HG03064 (cell line): Measurements from ENCODE around the gene LTBP1.
"Not testable (repeated sequence)": the region's sequence is repeated elsewhere in the genome, so short reads cannot be mapped to it uniquely, and the experiment has no call there.

ENCODE experiments used
- ATAC-seq: cut with Tn5 transposase; IDR thresholded peaks from one replicate; pipeline ENCODE4 v1.9.1; 2021; ENCODE audit warnings: low read depth; ENCODE audit not compliant: unreplicated experiment

LTBP1 gene

DNA sequence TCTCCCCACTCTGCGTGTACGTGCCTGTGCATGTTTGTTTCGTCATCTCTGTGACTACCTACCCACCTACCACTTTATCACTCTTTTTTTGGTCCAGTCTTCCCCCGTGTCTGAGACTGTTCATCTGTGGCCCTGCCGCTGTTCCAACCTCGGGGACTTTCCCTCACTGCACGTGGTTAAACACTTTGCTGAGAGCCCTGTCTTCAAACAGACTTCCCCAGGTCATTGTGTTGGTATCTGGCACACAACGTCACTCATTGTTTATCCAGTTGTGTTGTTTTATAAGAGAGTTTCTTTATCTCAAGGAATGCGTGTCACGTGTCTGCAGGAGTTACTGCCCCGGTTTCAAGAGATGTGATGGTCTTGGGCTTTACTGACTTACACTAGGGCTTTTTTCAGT, 267.7 kb downstream of the LTBP1 start:
- ATAC-seq = no peak

DNA sequence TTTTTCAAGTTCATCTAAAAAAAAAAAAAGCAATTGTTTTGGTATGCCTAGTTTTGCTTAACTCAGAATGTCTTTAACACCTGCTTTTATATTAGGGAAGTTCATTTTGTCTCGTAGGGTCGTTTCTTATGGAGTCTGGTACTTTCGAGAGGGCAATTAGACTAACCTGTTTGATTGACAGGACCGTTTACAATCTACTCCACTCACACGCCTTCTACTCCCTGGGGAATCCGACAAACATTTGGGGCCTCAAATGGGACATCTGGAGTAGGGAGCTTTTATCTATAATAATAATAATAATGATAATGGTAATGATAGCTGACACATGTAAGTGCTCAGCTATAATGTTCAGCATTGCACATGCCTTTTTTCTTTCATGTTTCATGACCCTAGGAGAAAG, 268.1 kb downstream of the LTBP1 start:
- no peak for ATAC-seq

DNA sequence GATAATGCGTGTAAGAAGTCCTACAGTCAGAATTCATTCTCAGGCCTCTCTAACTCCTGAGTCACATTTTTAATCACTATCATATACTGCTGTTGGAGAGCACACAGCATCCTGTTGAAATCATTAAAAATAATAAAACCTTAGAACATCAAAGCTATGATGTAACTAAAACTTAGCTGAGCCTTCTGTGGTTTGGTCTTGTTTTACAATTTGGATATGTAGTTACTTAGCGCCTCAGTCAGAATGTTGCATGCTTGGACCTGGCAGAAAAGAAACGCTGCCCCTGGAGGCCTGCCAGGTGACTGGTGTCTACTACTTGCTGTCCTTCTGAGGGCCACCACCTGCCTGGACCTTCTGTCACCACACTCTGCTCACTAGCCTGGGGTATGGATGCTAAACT, 268.5 kb downstream of the LTBP1 start:
- no peak for ATAC-seq

DNA sequence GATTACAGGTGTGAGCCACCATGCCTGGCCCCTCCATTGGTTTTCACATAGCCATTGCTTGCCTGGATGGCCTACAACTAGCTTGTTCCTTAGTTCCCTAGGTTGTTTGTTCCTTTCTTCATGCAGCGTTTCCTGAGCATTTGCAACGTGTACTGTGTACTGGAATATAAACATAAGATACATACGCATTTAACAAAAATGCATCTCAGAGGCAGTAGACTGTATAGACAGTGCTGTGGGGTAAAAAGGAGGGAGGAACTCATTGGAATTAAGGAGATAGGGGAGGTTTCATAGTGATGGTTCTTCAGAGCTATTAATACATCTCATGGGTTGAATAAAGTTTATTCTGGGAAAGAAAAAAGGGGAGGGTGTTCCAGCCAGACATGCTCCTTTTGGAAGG, 269.2 kb downstream of the LTBP1 start:
- no peak for ATAC-seq

DNA sequence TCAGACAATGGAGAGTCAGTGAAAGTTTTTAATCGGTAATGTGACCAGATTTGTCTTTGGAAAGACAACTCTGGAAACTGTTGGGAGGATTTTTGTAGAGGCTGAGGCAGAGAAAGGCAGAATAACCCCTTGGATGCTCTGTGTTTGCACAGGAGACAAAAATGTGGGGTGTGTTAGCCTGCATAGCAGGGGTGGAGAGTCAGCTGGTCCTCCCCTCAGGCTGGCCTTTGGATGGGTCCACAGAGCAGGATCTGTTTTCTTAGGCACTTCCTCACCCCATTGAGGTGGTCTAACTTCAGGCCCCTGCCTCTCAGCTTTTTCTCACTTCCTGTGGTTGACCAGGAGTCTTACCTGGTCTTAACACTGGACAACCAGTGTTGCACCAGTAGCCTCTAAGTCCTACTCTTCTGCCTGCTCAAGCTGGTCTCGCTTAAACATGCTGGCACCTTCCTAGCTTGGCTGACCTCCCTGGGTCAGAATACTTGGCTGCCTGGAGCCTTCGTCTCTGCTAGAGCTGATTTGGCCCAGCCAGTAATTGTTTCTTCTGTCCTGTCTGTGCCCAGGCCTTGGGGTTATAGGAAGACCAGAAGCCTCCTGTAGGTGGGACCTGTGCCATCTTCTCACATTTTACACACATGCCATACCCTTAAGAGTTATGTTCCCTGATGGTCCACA, 269.9 kb downstream of the LTBP1 start:
- no peak for ATAC-seq

DNA sequence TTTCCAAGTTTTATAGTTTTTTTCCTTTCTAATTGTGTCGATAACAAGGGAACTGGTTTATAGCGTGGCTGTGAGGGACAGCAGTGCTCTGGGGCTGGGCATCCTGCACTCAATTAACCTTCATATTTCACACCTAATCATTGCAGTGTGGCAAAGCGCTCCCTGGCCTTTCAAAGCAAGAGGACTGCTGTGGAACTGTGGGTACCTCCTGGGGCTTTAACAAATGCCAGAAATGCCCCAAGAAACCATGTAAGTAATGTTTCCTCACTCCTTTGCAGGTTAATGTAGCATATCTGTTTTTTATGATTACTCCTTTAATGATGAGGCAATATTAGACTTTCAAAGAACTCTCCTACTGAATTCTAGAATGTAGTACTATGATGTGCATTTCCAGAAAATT, 270.7 kb downstream of the LTBP1 start:
- ATAC-seq = no peak

DNA sequence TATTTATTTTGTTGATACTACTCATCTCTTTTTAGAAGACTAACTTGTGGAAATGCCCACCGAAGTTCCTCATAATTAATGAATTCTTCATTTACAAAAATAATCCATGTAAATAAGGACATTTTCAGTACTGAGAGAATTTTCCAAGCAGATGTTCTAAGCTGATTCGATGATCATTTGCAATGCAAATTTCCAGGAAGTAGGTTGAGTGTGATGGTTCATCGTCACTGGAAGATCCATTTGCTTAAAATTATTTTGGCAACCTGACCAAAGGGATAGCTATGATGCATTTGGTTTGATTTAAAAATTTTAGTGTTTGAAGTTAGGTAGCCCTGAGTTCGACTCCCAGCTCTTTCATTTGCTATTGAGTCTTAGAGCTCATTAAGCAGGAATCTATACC, 272.4 kb downstream of the LTBP1 start:
- no peak for ATAC-seq

DNA sequence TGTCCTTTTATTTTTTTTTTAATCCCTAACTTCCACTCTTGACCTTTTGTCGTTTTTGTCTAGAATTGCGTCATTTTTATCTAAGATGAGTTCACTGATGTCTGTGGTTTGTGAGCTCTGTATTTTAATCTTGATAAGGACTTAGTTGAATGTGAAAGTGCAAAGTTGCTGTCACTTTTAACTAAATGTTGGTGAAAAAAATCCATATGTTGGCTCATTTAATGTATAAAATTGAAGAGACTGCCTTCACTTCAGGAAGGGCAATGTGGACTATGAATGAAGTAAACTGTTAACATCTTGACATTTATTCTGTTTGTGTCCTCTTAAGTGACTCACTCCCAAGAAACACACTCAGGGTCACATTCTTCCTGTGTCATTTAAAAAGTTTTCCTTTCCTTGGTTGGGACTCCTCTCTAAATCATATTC, 273.1 kb downstream of the LTBP1 start:
- ATAC-seq = no peak

DNA sequence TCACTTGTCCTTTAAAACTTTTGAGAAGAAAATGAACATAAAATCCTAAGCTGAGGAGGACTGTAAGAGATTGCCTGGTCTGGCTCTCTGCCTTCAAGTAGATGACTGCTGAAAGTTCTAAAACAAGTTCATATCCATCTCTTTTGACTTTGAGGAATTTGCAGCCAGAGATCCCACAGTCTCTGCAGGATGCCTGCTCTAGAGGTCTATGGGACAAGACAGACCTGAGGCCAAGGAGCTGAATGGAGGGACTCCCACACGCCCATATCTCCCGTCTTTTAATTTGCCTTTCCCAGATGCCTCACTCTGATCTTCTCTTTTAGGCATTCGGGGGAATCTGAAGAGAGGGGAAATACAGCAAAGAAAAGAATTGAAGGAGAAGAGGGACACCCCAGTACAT, 273.8 kb downstream of the LTBP1 start:
- no peak for ATAC-seq

DNA sequence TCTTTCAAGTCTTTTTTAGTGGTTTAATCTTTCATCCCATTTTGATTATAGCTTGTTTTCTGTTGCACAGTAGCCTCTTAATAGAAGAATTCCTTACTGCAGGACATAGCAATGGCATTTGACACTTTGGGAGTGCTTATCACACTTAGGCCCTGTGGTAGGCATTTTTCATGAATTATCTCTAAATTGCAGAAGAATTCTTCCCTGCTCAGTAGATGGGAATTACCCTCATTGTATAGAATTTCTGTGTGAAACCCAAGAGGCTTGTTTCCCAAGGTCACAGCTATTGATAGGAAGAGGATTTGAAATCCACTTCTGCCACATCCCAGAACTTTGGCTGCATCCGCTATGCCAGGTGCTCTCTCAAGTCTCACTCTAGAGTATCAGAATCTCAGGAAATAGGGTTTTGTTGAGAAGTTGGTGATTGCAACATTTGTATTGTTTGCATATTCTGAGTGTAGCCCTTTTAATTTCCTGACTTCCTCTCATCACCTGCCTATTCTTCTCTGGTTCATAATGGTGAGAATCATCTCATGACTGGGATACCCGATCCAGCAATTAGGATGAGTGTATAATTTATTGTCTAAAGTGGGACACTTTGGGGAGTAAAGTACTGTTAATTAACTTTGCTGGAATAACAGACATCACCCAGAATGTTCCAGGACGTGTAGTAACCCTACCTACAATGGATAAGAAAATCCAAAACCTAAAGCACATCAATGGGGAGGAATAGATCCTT, 274.5 kb downstream of the LTBP1 start:
- no peak for ATAC-seq

DNA sequence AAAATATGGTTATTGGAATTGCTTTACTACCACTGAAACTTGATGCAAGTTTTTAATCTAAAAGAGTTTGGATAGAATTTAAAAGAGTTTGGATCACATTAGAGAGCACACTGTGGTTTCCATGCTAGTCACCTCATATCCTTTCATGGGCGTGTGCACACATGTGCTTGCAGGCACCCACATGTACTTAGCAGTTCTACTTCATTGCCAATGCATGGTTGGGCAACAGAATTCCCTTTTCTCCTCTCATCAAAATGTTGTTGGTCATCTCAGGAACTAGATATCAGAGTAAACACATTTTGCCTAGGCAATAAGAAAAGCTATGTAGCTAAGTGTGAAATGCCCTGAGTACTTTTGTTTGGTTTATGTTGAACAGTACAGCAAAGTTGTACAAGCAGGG, 275.6 kb downstream of the LTBP1 start:
- ATAC-seq = no peak

DNA sequence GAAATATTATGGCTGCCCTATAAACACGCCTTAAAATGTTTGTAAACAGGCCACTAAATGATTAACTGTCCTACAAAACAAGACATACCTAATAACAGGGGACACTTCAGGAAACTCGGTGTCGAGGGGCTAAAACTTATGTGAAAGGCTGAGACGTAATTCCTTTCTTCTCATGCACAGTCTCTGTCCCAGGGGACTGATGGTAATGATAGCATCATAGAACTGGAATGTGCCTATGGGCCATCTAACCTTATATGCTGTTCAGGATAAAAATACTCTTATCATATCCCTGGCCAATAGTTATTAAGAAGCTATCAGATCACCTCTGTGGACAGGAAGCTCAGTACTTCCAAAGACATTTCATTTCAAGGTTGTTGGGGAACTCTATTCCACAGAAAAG, 277.1 kb downstream of the LTBP1 start:
- no peak for ATAC-seq

DNA sequence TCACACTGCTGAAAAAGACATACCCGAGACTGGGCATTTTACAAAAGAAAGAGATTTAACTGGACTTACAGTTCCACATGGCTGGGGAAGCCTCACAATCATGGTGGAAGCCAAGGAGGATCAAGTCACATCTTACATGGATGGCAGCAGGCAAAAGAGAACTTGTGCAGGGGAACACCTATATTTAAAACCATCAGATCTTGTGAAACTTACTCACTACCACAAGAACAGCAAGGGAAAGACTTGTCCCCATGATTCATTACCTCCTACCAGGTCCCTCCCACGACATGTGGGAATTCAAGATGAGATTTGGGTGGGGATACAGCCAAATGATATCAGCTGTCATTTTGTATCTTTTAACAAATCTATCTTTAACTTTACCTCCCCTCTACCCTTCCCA, 278.6 kb downstream of the LTBP1 start:
- no peak for ATAC-seq

DNA sequence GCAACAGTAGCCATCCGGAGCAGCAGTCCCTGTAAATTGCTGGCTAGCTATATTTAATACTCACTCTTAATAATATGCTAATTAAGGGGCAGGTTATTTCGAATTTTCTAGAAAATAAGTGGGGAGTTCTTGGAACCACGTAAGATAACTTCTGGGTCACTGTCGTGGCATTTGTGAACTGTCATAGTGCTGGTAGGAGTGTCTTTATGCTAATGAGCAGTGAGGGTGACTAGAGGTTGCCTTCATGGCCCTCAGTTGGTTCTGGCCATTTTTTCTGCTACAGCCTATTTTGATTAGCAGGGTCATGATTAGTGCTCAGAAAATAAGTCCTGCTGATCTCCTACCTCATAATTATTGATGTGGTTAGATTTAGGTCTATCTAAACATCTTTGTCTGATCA, 279.8 kb downstream of the LTBP1 start:
- ATAC-seq = no peak

DNA sequence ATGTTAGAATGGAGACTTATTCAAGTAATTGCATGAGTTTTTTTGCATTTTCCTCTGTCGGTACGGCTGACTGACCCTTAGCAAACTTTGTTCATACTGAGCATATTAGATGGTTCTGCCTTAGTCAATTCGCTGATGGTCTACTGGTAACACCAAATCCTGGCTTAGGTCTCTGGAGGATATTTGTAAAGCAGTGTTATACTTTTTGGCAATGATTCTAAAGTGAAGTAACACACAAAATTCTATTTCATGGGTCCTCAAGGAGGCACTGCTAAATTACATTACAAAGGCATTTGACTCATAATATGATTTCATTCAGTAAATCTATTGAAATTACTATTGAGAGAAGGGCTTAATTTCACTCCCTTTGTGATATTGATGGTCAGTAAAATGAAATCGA, 282.9 kb downstream of the LTBP1 start:
- no peak for ATAC-seq

DNA sequence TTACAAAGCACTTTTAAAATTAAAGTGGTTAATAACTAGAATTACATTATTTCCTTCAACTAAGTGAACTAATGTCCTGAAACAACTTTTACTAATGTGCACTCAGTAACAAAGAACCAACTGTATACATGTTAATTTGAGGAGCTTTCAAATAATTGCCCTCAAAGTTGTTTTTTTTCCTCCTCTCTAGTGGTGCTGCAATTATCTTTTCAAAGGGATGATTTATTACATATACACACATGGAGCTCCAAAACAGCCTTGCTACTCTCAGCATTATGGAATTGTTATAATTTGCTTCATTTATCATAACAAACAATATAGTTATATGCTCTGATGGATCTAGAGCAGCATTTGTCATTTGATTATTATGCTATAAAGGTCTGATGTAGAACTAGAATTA, 283.4 kb downstream of the LTBP1 start:
- ATAC-seq = no peak

DNA sequence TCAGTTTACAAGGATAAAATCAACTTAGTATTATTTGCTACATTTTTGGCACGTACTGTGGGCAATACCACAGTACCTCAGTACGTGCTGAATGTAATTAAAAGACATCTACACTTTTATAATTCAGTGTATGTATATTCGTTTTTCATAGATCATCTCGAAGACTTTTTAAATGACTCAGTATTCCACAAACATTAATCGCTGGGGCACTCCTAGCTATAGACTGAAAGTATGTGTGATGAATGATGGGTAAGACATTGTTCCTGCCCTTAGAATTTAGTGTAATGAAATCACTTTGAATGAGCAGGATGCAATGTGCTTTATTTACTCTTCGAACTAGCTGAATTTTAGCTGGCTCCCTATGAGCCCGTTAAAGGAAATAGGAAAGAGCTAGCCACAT, 284.1 kb downstream of the LTBP1 start:
- no peak for ATAC-seq

DNA sequence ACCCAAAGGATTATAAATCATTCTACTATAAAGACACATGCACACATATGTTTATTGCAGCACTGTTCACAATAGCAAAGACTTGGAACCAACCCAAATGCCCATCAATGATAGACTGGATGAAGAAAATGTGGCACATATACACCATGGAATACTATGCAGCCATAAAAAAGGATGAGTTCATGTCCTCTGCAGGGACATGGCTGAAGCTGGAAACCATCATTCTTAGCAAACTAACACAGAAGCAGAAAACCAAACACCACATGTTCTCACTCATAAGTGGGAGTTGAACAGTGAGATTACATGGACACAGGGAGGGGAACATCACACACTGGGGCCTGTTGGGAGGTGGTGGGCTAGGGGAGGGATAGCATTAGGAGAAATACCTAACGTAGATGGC, 288.8 kb downstream of the LTBP1 start:
- ATAC-seq = not testable (repeated sequence)

DNA sequence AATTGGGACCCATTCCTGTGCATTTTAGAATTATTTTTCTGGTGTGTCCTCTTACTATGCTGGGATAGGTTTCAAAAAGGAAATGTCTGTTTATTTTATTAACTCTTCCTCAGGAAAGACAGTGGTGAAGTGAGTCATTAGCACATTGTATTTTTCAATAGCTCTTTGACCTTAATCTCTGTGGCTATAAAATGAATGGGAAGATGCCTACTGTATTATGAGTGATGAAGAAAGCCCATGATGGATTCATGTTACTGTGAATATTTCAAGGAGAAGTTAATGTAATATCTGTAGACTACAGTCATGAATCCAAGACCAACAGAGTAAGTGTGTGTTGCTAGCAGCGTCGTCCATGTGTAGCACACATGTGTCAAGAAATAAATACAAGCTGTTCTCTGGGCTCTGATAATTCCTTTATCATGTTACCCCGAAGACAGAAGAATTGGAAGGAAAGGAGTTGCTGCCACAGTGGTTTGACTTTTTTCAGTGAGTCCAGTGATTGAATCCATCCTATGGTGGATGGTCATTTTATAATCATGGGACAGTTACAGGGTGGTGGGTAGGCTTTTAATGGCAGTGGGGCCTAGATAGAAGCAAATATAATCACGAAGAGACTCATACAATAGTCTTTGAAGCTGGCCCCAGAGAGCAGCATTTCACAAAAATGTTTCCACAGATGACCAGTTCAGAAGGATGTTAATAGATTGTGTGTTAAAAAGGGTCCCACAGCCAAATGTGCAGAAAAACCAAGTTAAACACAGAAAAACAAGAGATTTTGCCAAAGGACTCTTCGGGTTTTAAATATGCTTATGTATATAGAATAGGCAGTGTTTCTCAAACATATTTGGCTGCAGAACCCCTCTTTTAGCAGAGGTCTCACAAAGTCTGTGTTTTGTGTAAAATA, 290.0 kb downstream of the LTBP1 start:
- no peak for ATAC-seq

DNA sequence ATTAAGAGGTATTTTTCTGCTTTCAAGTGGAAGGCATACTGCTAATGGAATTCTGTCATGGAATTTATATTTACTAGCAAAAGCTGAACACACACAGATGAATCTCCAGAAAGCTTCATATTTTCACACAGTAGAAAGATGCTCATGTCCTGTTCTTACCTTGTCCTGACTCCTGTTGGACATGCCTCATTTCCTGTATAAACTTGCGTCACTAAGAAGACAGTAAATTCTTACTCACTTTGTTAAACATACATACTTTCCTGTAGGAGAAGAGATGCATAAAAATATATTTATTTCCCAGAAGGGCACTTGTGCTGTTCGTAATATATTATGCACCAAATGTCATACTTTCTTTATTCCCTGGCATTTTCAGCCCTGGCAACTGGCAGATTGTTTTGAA, 291.4 kb downstream of the LTBP1 start:
- no peak for ATAC-seq

DNA sequence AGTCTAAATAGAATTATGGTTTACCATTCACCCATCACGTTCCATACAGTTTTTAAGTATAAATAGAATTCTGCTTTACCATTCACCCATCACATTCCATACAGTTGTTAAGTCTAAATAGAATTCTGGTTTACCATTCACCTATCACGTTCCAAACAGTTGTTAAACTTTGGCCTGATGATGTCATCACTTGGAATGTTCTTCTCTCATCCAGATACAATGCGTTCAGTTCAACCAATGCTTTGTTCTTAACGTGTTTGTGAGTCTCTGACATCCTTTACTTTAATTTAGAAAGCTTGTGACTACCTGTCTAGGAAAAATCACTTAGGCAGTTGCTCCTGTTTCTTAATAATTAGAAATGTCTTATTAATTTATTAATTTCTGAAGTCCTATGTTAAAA, 293.4 kb downstream of the LTBP1 start:
- no peak for ATAC-seq
